HEK293 (cell line): ENCODE results near the gene AGAP9.
"Not testable (repeated sequence)": the region's sequence is repeated elsewhere in the genome, so short reads cannot be mapped to it uniquely, and the experiment has no call there.

Source experiments
- CTCF ChIP-seq: fragments of 450-650 bp; formaldehyde crosslinking; IDR thresholded peaks from 2 replicates; pipeline ENCODE4 v1.5.1; 2016; ENCODE audit warnings: missing biosample characterization, missing genetic modification characterization
- REST ChIP-seq: fragments of 450-650 bp; formaldehyde crosslinking; IDR thresholded peaks from 2 replicates; pipeline ENCODE4 v1.5.1; 2016; ENCODE audit warnings: missing biosample characterization, missing genetic modification characterization
- YY1 ChIP-seq: fragments of 450-650 bp; formaldehyde crosslinking; IDR thresholded peaks from 2 replicates; pipeline ENCODE4 v1.5.1; 2018; ENCODE audit warnings: missing biosample characterization, missing genetic modification characterization

GRCh38 chr10:47502313-47502712 lies 21.1 kb downstream of the AGAP9 start:
- not testable (repeated sequence) for TF ChIP-seq CTCF (tag by site-specific recombination); REST (tag by site-specific recombination); YY1
